HFF-Myc (cell line): Measurements from ENCODE around the gene PTMS.

ENCODE experiments used
- DNase-seq: peaks from one replicate; pipeline ENCODE4 v3.0.0-alpha.2; 2011; ENCODE audit warnings: low read depth; ENCODE audit errors: extremely low read depth
- H3K4me3 ChIP-seq: replicated peaks from 2 replicates; pipeline ENCODE4 v1.5.1; 2011; ENCODE audit warnings: low read depth, mild to moderate bottlenecking, control low read depth, low read length
- CTCF ChIP-seq: IDR thresholded peaks from 2 replicates; pipeline ENCODE4 v1.5.1; 2012; ENCODE audit warnings: mild to moderate bottlenecking, low read depth, low read length, control low read depth; ENCODE audit errors: missing control alignments

The PTMS gene

DNA sequence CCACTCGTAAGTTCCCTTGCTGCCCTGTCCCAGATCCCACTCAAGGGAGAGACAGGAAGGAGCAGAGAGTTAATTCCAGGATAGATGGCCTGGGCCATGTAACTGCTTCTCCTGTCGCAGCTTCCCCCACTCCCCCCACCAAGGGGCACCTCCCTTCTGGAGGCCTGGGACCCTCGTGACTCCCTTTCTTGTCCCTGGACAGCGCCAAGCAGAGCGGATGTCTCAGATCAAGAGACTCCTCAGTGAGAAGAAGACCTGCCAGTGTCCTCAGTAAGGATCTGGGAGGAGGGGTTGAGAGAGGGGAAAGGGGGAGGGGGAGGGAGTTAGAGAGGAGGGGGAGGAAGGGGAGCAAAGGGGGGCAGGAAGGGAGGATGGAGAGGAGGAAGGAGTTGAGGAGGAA lies 52.5 kb downstream of the PTMS start:
- no peak overlapping the region for H3K4me3 ChIP-seq
- no peak for TF ChIP-seq CTCF

GRCh38 chr12:6819106-6820030 lies 53.2 kb downstream of the PTMS start:
- no peak for DNase-seq
- TF ChIP-seq CTCF: no peak
- H3K4me3 ChIP-seq: no peak overlapping the region

More for the DNA sequence above, 52.5 kb downstream of the PTMS start:
- DNase-seq: no peak

GRCh38 chr12:6820166-6820565 lies 54.0 kb downstream of the PTMS start:
- no peak for TF ChIP-seq CTCF
- no peak overlapping the region for H3K4me3 ChIP-seq
- no peak for DNase-seq
